ENCODE results near the gene NCLN.

The NCLN gene

DNA sequence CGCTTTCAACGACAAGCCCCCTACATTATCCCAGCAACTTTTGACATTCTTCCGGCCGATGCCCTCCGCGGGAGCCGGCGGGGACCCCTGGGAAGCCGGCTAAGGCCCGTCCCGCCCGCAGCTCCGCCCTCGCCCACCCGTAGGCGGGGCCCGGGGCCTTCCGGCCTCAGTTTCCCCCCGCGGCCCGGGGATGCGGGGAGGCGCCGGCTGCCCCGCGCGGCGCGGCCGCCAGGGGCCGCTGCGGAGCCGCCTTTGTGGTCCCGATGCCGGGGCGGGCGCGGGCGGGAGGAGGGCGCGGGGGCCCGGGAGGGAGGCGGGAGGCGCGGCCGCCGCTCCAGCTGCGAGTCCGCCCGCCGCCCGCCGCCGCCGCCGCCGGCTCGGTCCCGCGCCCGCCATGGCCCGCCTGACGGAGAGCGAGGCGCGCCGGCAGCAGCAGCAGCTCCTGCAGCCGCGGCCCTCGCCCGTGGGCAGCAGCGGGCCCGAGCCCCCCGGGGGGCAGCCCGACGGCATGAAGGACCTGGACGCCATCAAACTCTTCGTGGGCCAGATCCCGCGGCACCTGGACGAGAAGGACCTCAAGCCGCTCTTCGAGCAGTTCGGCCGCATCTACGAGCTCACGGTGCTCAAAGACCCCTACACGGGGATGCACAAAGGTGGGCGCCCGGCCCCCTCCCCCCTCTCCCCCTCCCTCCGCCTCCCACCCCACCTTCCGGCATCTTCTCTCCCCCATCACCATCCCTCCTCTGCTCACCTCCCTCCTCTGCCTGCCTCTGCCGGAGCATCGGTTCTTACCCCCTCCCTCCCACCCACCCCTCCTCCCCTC, 38.8 kb downstream of the NCLN start, which contains the start of gene CELF5:
Gene CELF5 (plus strand): TSS at position 316 of the 823 bp plus-strand sequence. CDS start 79 bp downstream, at position 395.
- H3K4me3 ChIP-seq (ENCODE audit: low read depth, low read length) = peak within 1 kb of the TSS; percentile 40
- no peaks in the 10 kb centered on the region for H3K9me3 ChIP-seq (ENCODE audit: severe bottlenecking)
- DNase-seq = peak; percentile 66
- no peak within 1 kb of the TSS for H3K27ac ChIP-seq
- no peaks in the 10 kb centered on the region for H3K27me3 ChIP-seq (ENCODE audit: insufficient read depth, low read depth, severe bottlenecking)
- H3K36me3 ChIP-seq = no peaks in the 10 kb centered on the region
- TF ChIP-seq, protein P1, sequence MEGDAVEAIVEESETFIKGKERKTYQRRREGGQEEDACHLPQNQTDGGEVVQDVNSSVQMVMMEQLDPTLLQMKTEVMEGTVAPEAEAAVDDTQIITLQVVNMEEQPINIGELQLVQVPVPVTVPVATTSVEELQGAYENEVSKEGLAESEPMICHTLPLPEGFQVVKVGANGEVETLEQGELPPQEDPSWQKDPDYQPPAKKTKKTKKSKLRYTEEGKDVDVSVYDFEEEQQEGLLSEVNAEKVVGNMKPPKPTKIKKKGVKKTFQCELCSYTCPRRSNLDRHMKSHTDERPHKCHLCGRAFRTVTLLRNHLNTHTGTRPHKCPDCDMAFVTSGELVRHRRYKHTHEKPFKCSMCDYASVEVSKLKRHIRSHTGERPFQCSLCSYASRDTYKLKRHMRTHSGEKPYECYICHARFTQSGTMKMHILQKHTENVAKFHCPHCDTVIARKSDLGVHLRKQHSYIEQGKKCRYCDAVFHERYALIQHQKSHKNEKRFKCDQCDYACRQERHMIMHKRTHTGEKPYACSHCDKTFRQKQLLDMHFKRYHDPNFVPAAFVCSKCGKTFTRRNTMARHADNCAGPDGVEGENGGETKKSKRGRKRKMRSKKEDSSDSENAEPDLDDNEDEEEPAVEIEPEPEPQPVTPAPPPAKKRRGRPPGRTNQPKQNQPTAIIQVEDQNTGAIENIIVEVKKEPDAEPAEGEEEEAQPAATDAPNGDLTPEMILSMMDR (IDR thresholded peaks at IDR 0.05; ENCODE audit: low read depth, low read length) = peak; percentile 67

GRCh38 chr19:3225169-3225485, 39.4 kb downstream of the NCLN start:
- Histone ChIP-seq H3K27me3 (ENCODE audit: insufficient read depth, low read depth, severe bottlenecking) (no peaks in the 10 kb centered on the region), H3K4me3 (ENCODE audit: low read depth, low read length) (no peak overlapping the region), H3K27ac (no peak overlapping the region), H3K36me3 (no peaks in the 10 kb centered on the region), H3K9me3 (ENCODE audit: severe bottlenecking) (no peaks in the 10 kb centered on the region)
- TF ChIP-seq, protein P1 (IDR thresholded peaks at IDR 0.05; ENCODE audit: low read depth, low read length) = no peak
- no peak for DNase-seq

DNA sequence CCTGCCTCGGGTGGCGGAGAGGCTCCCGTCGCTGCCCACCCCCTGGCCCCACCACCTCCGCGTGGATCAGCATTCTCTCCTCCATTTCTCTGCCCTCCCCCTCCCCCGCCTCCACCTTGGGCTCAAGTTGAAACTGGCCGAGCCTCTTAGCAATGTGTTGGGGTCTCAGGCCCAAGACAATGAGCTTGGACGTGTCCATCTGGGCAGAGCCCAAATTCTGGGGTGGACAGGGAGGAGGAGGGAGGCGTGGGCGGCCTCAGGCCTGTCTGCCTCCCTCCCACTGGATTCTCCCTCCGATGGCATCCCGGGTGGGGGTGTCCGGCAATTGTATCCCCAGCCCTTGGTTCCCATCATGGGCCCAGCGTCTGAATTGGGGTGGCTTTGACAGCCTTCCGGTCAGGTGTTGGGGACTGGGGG, 40.0 kb downstream of the NCLN start:
- TF ChIP-seq, protein P1 (IDR thresholded peaks at IDR 0.05; ENCODE audit: low read depth, low read length) = no peak
- Histone ChIP-seq H3K4me3 (ENCODE audit: low read depth, low read length) (no peak overlapping the region), H3K27me3 (ENCODE audit: insufficient read depth, low read depth, severe bottlenecking) (no peaks in the 10 kb centered on the region), H3K27ac (no peak overlapping the region), H3K36me3 (no peaks in the 10 kb centered on the region), H3K9me3 (ENCODE audit: severe bottlenecking) (no peaks in the 10 kb centered on the region)
- no peak for DNase-seq

DNA sequence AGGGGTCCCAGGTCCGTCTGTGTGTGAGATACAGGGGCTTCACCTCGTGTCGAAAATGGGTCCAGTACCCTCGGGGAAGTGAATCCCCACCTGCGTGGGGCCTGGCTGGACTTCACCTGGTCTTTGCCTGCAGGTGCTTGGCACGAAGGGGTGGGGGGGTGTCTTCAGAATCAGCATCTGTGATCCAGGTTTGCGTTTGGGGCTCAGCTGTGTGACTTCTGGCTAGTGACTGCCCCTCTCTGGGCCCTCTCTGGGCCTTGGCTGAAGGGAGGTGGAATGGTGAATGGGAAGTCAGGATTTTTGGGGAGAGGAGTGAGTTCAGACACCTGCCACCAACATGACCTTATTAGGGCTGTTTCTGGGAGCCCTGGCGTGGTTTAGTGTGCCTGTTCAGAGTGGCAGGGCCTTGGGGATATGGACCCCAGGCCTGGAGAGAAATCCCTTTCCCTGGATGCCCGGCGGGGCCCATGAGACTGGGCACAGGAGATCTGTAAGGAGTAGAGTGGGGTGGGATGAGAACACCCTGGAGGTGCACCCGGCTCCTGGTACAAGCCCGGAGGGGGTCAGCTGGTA, 41.4 kb downstream of the NCLN start:
- H3K27ac ChIP-seq = no peak overlapping the region
- H3K27me3 ChIP-seq (ENCODE audit: insufficient read depth, low read depth, severe bottlenecking) = no peaks in the 10 kb centered on the region
- no peak for DNase-seq
- TF ChIP-seq, protein P1 (IDR thresholded peaks at IDR 0.05; ENCODE audit: low read depth, low read length) = no peak
- H3K4me3 ChIP-seq (ENCODE audit: low read depth, low read length) = no peak overlapping the region
- no peaks in the 10 kb centered on the region for H3K9me3 ChIP-seq (ENCODE audit: severe bottlenecking)
- no peaks in the 10 kb centered on the region for H3K36me3 ChIP-seq

- Histone ChIP-seq H3K4me3 (ENCODE audit: low read depth, low read length) (no peak overlapping the region), H3K9me3 (ENCODE audit: severe bottlenecking) (no peaks in the 10 kb centered on the region), H3K36me3 (no peaks in the 10 kb centered on the region), H3K27me3 (ENCODE audit: insufficient read depth, low read depth, severe bottlenecking) (no peaks in the 10 kb centered on the region), H3K27ac (no peak overlapping the region)
- no peak for DNase-seq
- TF ChIP-seq, protein P1 (IDR thresholded peaks at IDR 0.05; ENCODE audit: low read depth, low read length) = no peak
Observed at GRCh38 chr19:3229346-3229743, 43.6 kb downstream of the NCLN start.
